ENCODE measurements around the gene CENPN. TPM values are rescaled to one million over a fixed set of nuclear protein-coding genes. Genes with fewer than 3 reads are reported as not detected.

CENPN gene
- total RNA-seq, 1 donor from 2014 or later, result 5.0 TPM

- Histone ChIP-seq H3K27ac (no peak overlapping the region), H3K4me3 (no peak overlapping the region), H3K36me3 (no peaks in the 10 kb centered on the region), H3K4me1 (no peaks in the 10 kb centered on the region), H3K27me3 (ENCODE audit: low read depth) (no peaks in the 10 kb centered on the region), H3K9me3 (no peaks in the 10 kb centered on the region)
- no peak for TF ChIP-seq CTCF (IDR thresholded peaks at IDR 0.05)
- ATAC-seq (no peak), DNase-seq (no peak)
- intact Hi-C loops (cut with DNase I), result no loop called here
Measured at GRCh38 chr16:81029930-81030604, 23.1 kb downstream of the CENPN start.

- Histone ChIP-seq H3K27ac (peak within 1 kb of the TSS; percentile 74), H3K4me3 (peak within 1 kb of the TSS; percentile 79), H3K9me3 (no peaks in the 10 kb centered on the region), H3K27me3 (ENCODE audit: low read depth) (no peaks in the 10 kb centered on the region), H3K36me3 (no peaks in the 10 kb centered on the region), H3K4me1 (peaks cover 35% of the 10 kb centered on the region)
- ATAC-seq (peak; percentile 99), DNase-seq (peak; percentile 90)
- peak; percentile 88 for TF ChIP-seq CTCF (IDR thresholded peaks at IDR 0.05)
- intact Hi-C loops (cut with DNase I), result no loop called here
Measured at GRCh38 chr16:81035398-81035974, 28.5 kb downstream of the CENPN start, which contains the start of gene ATMIN. ATMIN (plus strand) TSS chr16:81035842; CDS start chr16:81035871, 29 bp downstream.

GRCh38 chr16:81035975-81036750 is 29.1 kb downstream of the CENPN start:
- H3K27ac ChIP-seq, result peak overlapping the region; percentile 74
- peak overlapping the region; percentile 79 for H3K4me3 ChIP-seq
- intact Hi-C loops (cut with DNase I), result no loop called here
- DNase-seq (peak; percentile 65), ATAC-seq (peak; percentile 44 to 66)
- peaks cover 3% of the 10 kb centered on the region for H3K36me3 ChIP-seq
- H3K9me3 ChIP-seq, result no peaks in the 10 kb centered on the region
- TF ChIP-seq CTCF (IDR thresholded peaks at IDR 0.05), result no peak
- peaks cover 35% of the 10 kb centered on the region for H3K4me1 ChIP-seq
- H3K27me3 ChIP-seq (ENCODE audit: low read depth), result no peaks in the 10 kb centered on the region

- no peaks in the 10 kb centered on the region for H3K9me3 ChIP-seq
- no peaks in the 10 kb centered on the region for H3K27me3 ChIP-seq (ENCODE audit: low read depth)
- intact Hi-C loops (cut with DNase I), result no loop called here
- DNase-seq (no peak), ATAC-seq (no peak)
- no peak for TF ChIP-seq CTCF (IDR thresholded peaks at IDR 0.05)
- peak overlapping the region; percentile 74 for H3K27ac ChIP-seq
- peaks cover 10% of the 10 kb centered on the region for H3K36me3 ChIP-seq
- peak overlapping the region; percentile 79 for H3K4me3 ChIP-seq
- H3K4me1 ChIP-seq, result peaks cover 35% of the 10 kb centered on the region
Measured at GRCh38 chr16:81036751-81037350, 29.8 kb downstream of the CENPN start.

GRCh38 chr16:81040131-81040530 is 33.1 kb downstream of the CENPN start:
- ATAC-seq (no peak), DNase-seq (no peak)
- Histone ChIP-seq H3K4me3 (no peak overlapping the region), H3K27me3 (ENCODE audit: low read depth) (no peaks in the 10 kb centered on the region), H3K4me1 (peaks cover 35% of the 10 kb centered on the region), H3K36me3 (peaks cover 43% of the 10 kb centered on the region), H3K9me3 (no peaks in the 10 kb centered on the region), H3K27ac (no peak overlapping the region)
- intact Hi-C loops (cut with DNase I), result no loop called here
- TF ChIP-seq CTCF (IDR thresholded peaks at IDR 0.05), result no peak

Data from lower lobe of right lung (tissue), 2 donors.